ENCODE data around the gene ATAD2B.
"Not testable (repeated sequence)": the region's sequence is repeated elsewhere in the genome, so short reads cannot be mapped to it uniquely, and the experiment has no call there.

ATAD2B gene

DNA sequence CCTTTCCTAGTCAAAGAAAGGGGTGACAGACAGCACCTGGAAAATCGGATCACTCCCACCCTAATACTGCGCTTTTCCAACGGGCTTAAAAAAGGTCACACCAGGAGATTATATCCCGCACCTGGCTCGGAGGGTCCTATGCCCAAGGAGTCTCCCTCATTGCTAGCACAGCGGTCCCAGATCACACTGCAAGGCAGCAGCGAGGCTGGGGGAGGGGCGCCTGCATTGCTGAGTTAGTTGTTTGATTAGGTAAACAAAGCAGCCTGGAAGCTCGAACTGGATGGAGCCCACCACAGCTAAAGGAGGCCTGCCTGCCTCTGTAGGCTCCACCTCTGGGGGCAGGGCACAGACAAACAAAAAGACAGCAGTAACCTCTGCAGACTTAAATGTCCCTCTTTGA is 190.1 kb downstream of the ATAD2B start:
- DNase-seq, result not testable (repeated sequence)

DNA sequence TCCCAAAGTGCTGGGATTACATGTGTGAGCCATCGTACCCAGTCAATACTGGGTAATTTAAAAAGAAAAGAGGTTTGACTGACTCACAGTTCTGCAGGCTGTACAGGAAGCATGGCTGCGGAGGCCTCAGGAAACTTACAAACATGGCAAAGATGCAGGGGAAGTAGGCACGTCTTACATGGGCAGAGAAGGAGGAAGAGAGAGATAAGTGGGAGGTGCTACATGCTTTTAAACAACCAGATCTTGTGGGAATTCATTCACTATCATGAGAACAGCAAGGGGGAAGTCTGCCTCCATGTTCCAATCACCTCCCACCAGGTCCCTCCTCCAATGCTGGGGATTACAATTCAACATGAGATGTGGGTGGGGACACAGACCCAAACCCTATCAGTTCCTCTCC is 192.5 kb downstream of the ATAD2B start:
- DNase-seq, result peak; percentile 62 to 83

DNA sequence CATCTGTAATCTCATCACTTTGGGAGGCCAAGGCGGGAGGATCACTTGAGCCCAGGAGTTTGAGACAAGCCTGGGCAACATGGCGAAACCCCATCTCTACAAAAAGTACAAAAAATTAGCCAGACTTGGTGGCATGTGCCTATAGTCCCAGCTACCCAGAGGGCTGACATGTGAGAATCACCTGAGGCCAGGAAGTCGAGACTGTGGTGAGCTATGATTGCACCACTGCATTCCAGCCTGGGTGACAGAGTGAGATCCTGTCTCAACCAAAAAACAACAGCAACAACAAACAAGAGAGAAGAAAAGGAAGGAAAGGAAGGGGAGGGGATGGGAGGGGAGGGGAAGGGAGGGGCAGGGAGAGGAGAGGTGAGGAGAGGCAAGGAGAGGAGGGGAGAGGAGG is 203.9 kb downstream of the ATAD2B start:
- not testable (repeated sequence) for DNase-seq

DNA sequence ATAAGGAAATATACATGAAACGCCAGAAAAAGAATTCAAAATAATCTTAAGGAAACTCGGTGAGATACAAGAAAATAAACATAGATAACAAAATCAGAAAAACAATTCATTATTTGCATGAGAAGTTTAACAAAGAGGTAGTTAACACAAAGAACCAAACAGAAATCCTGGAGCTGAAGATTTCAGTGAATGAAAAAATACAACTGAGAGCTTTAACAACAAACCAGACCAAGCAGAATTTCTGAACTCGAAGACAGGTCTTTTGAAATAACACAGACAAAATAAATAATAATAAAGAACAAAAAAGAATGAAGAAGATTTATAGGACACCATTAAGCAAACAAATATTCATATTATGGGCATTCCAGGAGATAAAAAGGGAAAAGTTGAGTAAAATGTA is 204.7 kb downstream of the ATAD2B start:
- DNase-seq, result no peak

DNA sequence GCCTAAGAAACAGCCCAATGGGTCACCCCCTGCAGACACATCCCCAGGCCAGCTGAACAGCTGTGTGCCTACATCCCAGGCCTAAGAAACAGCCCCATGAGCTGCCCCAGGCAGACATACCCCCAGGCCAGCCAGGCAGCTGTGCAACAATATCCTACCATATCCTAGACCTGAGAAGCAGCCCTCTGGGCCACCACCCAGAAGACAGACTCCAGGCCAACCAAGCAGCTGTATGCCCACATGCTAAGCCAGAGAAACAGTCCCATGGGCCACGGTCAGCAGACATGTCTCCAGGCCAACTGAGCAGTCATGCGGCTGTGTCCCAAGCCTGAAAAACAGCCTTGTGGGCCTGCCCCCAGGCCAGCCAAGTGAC is 205.5 kb downstream of the ATAD2B start:
- no peak for DNase-seq

DNA sequence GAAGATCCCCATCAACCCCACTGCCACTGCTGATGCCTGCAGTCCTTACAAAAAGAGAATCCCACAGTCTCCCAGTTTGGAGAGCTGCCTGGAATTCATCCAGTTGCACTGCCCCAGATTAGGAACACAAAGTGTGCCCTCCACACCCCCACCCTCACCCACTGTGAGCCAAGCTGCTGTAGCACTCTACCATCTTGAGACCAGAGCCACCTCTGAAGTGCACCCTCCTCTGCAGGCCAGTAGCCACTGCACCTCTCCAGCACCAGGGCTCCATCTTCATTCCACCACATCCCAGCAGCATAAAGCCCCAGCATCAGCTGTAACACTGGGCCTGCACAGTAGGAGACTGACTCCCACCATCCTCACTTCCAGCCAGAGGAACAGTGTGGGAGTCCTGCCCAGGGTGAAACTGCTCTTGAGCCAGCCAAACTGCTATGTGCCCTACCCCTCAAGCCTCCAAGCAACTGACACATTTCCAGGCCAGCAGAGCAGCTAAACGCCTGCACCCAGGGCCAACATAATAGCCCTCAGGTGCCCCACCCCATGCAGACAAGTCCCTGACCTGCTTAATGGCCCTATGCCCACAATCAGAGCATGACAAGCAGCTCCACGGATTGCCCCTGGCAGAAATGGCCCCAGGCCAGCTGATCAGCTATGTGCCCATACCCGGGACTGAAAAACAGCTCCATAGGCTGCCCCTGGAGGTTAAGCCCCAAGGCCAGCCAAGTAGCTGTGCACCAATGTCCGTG is 206.0 kb downstream of the ATAD2B start:
- DNase-seq, result no peak

DNA sequence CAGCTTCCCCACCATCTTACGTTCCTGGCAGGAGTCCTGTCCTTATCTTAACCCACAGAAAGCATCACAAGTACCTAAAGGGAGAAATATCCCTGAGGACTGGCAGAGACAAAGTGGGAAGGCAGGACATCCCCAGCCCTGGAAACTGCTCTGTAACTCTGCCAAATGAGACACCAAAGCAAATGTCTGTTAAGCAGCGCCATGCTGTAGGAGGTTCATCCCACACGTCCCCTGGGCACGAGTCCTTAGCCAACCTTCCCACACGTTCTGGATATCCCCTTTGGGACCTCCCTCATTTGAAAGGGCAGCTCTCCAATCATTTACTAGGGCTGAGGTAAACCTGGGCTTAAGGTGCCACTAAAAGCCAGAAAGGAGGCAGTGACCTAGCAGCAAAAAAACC is 207.2 kb downstream of the ATAD2B start:
- peak in 1 of 2 donors; percentile 29 for DNase-seq

DNA sequence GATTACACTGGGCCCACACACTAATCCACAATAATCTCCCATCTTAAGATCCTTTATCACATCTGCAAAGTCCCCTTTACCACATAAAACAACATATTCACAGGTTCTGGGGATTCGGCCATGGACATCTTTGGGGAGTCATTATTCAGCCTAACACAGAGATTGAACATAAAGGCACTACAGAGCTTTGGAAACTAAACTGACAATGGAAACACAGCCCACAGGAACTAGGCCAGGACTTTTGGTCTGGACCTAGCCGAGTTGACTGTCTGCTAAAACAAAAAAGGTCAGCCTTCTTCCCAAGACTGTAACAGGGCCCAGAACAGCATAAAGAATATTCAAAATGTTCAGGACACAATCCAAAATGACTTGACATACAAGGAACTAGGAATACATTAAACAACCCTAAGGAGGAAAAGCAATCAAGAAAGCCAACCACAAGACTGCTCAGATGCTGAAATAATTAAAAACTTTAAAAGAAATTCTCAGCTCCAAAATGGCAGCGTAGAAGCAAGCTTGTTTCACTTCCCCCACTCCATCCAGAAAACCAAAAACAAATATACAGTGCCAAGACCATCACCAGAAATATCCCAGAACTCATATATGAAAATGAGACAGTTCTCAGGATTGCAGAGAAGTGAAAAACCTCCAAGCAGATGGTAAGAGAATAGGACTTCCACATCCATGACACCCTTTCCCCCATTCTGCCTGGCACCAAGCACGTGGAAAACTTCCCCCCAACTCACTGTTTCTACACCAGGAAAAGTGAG is 207.8 kb downstream of the ATAD2B start:
- DNase-seq, result no peak

DNA sequence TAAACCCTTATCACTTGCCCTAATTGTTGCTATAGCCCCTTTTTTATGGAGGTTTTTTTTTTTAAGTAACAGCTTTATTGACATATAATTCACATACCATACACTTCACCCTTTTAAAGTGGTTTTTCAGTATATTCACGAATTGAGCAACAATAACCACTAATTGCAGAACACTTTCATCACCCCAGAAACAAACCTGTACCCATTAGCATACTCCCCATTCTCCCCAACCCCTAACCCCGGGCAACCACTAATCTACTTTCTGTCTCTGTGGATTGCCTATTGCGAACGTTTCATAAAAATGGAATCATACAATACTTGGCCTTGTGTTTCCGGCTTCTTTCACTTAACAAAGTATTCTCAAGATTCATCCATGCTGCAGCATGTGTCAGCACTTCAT is 213.6 kb downstream of the ATAD2B start:
- DNase-seq, result peak in 1 of 2 donors; percentile 9

DNA sequence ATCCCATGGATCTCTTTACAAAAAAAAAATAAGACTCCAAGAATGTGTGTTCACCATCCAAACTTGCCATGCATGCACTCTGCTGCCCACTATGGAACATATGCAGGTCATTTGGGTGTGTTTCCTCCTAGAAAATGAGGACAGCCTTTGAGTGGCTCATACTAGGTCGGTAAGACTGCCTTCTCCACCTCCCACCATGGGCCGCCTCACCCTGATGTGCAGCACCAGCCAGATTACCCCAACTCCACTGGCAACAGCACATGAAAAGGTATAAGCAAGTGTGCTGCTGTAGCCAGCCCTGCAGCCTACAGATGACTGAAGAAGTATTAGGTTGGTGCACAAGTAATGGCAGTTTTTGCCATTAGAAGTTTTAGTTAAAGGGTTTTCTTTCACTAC is 214.2 kb downstream of the ATAD2B start:
- no peak for DNase-seq

DNA sequence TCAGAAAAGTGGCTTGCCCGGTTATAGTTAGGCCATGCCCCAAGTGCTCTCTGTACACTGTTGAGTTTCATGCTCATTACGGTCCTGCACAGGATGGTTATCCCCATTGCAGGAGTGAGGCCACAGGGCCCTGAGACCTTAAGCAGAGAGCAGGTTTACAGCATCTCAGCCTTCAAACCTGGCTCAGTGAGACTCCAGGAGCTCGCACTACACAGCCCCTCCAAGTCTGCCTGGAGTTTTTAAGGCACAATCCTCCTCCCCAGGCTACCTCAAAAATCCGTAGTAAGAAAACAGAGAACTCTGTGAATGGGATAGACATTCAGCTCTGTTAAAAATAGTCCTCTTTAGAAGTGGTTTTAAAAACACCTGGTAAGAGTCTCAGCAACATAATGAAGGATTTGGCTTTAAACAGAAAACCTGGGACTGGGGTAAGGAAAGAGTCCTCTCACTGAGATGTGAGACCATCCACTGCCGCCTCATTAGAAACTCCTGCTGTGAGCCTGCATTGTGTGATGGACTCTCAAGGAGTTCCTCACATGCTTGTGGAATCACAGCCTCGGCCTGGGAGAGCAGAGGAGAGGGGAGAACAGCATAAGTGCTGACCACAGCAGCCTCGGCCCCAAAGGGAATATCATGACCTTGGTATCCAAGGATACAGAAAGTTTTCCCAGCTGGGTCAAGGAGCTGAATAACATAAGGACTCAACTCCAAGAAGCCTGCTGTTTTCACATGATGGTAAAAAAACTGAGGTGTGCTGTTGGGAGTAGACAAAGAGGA is 214.8 kb downstream of the ATAD2B start:
- DNase-seq, result no peak

DNA sequence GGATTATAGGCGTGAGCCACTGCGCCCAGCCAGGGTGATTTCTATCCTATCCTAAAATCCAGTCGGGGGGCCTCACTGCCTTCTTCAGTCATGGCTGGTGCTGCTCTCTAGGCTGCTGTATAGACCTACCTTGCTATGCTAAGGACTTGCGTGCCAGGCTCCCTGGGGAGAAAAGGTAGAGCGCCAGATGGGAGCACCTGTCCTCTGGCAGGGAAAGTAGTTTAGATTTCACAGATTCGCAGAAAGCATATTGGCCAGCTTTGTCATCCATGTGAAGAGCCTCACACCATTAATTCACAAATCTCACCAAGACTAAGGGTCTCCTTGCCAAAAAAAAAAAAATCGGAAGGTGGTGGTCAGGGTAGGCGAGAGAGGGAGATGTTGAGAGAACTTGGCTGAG is 217.6 kb downstream of the ATAD2B start:
- no peak for DNase-seq

DNA sequence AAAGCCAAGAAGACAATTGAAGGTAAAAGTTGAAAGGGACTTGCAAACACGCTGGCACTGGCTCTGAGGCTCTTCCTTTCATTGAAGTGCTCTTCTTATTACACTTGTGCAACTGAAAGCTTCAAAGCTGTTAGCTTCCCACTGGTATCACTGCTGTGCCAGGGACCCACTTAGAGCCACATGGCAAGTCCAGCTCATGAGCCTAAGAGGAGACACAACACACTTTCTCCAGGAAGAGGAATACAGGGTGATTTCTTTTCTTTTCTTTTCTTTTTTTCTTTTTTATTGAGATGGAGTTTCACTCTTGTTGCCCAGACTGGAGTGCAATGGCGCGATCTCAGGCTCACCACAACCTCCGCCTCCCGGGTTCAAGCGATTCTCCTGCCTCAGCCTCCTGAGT is 218.2 kb downstream of the ATAD2B start:
- no peak for DNase-seq

DNA sequence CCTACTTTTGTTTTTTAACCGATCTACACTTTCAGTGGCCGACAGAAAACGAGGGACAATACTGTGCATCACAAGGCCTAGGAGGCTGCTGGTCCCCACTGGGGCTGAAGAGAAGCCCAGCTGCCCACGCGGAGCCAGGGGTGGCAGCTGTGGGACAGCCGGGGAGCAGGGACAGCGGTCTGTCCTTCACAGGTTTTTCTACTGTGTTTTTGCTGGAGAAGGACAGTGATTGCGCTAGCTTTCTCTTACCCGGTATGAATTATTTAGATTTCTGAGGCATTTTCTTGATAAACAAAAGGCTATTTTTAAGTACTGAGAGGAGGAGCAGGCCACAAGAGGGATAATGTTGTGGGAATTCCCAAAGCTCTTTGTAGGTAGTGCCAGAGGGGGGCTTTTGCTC is 219.8 kb downstream of the ATAD2B start:
- no peak for DNase-seq

DNA sequence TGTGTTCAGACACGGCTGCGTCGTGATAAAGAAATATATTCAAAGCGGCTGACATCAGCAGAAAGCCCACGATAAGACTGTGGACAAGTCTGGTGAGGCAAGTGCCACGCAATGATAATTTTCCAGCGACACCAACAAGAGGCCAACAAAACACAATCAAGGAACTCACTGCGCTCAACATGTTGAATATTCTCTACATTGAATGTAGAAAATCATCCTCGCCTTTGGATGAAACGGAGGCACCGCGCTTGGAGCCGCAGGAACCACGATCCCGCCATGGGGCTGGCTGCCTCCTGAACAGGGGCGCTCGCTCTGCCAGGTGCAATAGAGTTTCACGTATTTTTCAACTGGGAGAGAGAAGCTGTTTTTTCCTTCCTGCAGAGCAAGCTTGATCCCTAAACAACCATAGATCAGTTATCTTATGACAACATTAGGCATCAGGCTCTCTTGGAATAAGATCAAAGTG is 220.3 kb downstream of the ATAD2B start:
- no peak for DNase-seq

DNA sequence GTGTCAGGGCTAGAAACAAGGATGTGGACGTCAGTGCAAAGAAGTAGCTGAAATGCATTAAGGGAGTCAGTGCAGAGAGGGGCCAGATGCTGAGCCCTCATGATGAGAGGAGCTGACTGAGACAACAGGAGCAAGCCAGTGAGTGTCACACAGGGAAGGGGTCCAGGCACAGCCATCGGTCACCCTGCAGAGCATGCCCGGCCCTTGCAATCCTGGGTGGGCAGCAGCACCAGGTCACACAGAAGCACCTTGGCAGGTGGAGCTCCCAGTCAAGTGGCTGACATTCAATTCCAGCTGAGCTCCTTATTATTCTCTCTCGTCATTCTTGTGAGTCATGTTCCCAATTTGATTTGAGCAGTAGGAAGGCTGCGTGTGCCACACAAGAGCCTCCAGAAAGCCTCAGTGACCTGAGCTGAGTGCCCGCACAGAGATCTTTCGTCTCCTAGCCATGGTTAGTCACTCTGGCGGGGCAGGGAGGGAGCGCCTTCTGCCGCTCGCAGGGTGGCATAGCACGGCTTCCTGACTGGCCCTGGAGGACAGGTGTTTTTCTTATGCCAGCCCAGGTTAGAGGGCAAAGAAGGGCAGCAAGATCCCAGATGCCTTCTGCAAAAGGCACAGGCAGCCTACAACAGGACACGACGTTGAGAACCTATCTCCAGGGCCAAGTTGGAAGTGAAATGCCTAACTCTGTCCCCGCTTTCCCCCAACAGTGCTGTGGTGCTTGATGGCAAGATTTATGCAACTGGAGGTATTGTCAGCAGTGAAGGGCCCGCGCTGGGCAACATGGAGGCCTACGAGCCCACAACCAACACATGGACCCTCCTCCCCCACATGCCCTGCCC is 220.9 kb downstream of the ATAD2B start:
- no peak for DNase-seq

DNA sequence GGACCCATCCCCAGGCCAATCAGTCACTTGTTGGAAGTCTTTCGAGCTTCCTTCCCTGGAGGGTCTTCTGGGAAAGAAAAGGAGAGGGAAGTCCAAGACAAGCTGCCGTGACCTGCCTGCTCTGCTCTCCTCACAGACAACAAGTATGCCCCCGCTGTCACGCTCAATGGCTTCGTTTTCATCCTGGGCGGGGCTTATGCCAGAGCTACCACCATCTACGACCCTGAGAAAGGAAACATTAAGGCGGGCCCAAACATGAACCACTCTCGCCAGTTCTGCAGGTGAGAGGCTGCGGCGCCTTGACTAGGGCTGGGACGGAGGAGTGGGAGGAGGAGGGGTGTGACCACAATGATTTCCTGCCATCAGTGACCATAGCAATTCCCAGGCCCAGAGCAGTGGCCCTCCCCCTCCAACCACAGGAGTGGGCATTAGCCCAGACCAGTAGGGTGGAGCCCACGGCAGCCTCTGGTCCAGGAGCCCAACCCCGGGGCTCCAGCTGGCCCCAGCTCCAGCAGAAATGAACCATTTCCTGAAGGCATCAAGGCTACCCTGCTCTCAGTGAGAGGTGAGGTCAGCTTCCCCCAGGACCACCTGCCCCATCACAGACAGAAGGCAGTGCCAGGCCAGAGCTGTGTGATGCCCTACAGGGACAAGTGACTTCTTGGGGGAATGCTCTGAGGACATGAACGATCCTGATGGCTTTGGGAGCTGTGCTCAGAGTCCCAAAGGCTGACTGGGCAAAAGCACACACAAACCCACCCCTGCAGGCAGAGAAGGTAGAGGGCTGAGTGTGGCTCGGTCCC is 223.1 kb downstream of the ATAD2B start:
- DNase-seq, result no peak

DNA sequence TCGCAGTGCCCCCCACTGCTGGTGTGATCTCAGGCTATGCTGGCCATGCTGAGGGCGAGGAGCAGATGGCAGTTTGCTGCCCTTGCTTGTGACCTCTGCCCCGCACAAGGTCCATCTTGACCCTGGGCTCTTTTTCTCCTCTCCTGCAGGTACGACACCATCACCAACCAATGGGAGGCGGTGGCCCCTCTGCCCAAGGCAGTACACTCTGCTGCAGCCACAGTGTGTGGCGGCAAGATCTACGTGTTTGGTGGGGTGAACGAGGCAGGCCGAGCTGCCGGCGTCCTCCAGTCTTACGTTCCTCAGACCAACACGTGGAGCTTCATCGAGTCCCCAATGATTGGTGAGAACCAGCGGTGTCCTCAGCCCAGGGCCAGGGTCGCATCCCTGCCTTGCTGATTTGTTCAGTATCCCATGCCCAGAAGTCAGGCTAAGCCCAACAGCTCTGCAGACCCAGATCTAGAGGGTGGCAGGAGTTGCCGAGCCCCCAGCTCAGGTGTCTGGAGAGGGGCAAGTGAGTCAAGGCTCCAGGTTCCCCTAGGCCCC is 223.8 kb downstream of the ATAD2B start:
- DNase-seq, result no peak

DNA sequence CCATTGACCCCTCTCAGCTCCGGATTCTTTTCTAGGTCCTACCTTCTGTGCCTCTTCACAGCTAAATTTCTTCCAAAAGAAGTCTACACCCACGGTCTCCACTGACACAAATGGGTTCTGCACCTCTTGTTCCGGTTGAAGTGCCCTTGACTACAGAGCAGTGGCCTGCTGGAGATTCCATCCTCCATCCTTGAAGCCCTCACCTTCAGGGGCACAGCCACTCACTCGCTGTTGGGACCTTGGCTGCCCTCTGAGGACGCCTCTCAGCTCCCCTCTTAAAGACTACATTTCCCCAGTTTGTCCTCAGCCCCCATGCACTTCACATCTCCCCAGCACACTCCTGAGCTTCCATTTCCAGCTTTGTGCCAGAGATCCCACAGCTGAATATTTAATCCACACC is 226.3 kb downstream of the ATAD2B start:
- no peak for DNase-seq

DNA sequence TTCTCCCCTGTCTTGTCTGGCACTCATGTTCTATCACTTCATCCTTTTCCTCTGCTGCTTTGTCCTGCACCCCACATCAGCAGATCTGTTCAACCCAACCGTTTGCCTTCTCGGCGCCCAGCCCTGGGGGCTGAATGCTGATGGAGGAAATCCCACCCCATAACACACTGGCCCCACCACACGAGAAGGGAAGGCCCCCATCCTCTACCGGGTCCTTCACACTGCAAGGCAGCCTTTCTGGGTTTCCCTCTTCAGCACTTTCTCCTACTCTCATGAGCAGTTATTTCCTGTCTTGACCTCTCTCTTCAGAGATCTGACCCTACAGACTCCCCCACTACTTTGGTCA is 227.4 kb downstream of the ATAD2B start:
- DNase-seq, result no peak
